ENCODE data around the gene NPY2R.

The NPY2R gene

GRCh38 chr4:155249016-155249566 is 40.7 kb downstream of the NPY2R start:
- DNase-seq, result no peak

- DNase-seq, result no peak
Measured at GRCh38 chr4:155252327-155252726, 43.9 kb downstream of the NPY2R start.

DNA sequence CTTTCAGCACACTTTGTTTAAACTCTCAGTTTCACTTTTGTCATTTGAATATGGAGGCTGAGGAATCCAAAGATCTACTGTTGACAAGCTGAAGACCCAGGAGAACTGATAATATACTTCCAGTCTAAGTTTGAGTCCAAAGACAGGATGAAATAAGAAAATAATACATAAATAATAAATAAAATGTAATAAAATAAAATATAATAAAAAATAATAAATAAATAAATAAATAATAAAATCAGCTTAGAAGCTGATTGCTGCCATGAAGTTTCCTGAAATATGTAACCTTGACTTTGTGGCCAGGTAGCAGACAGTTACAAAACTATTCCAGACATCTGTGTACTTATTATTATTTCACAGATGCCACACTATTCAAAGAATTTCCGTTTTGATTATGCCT is 55.0 kb downstream of the NPY2R start:
- no peak for DNase-seq

GRCh38 chr4:155265113-155265512 is 56.7 kb downstream of the NPY2R start:
- DNase-seq, result no peak

Data from KG1 (cell line).